ENCODE measurements around the gene IKZF3. TPM values are rescaled to one million over a fixed set of nuclear protein-coding genes. Genes with fewer than 3 reads are reported as not detected.

Gene IKZF3
- polyA plus RNA-seq, 1 donor from 2014 or later, result not detected

DNA sequence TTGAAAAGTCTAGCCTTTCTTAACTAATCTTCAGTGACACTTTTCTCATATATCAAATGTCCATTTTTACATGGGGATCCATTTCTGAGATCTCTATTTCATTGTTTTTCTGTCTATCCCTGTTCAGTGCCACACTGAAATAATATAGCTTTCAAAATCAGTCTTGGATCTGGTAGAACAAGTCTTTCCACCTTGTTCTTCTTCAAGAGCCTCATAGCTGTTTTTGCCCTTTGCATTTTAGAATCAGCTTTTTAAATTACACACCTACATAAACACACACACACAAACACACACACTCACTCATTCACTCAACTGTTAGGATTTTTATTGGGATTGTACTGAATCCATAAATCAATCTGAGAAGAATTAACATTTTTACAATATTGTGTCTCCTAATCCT is 35.1 kb upstream of the IKZF3 start:
- Histone ChIP-seq H3K9me2 (ENCODE audit: insufficient read depth, low read length) (no peaks in the 10 kb centered on the region), H3K4me3 (ENCODE audit: low read length) (no peak overlapping the region), H3K79me2 (replicated peaks; ENCODE audit: insufficient read depth, low read length) (no peaks in the 10 kb centered on the region), H3K36me3 (ENCODE audit: insufficient read depth, low read length) (no peaks in the 10 kb centered on the region), H3K4me2 (ENCODE audit: low read length) (no peak overlapping the region), H4K20me1 (ENCODE audit: insufficient read depth) (no peaks in the 10 kb centered on the region), H3K27me3 (ENCODE audit: insufficient read depth, low read depth, low read length) (no peaks in the 10 kb centered on the region), H3K9ac (ENCODE audit: low read length) (no peak overlapping the region), H3F3A (ENCODE audit: insufficient read depth, low read length, poor library complexity, severe bottlenecking) (no peaks in the 10 kb centered on the region), H3K9me3 (ENCODE audit: low read length) (no peaks in the 10 kb centered on the region), H3K27ac (ENCODE audit: low read length) (no peak overlapping the region), H2AFZ (ENCODE audit: low read depth, low read length) (no peak overlapping the region)
- TF ChIP-seq, protein P1, sequence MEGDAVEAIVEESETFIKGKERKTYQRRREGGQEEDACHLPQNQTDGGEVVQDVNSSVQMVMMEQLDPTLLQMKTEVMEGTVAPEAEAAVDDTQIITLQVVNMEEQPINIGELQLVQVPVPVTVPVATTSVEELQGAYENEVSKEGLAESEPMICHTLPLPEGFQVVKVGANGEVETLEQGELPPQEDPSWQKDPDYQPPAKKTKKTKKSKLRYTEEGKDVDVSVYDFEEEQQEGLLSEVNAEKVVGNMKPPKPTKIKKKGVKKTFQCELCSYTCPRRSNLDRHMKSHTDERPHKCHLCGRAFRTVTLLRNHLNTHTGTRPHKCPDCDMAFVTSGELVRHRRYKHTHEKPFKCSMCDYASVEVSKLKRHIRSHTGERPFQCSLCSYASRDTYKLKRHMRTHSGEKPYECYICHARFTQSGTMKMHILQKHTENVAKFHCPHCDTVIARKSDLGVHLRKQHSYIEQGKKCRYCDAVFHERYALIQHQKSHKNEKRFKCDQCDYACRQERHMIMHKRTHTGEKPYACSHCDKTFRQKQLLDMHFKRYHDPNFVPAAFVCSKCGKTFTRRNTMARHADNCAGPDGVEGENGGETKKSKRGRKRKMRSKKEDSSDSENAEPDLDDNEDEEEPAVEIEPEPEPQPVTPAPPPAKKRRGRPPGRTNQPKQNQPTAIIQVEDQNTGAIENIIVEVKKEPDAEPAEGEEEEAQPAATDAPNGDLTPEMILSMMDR (IDR thresholded peaks at IDR 0.05; ENCODE audit: poor library complexity, severe bottlenecking), result no peak
- no peak for TF ChIP-seq POLR2AphosphoS5 (IDR thresholded peaks at IDR 0.05)
- no peak for TF ChIP-seq RAD21 (conservative IDR thresholded peaks at IDR 0.05)
- TF ChIP-seq TAF1 (IDR thresholded peaks at IDR 0.05; ENCODE audit: low read depth), result no peak
- TF ChIP-seq EP300 (conservative IDR thresholded peaks at IDR 0.05; ENCODE audit: poor library complexity, severe bottlenecking), result no peak
- TF ChIP-seq MXI1 (conservative IDR thresholded peaks at IDR 0.05; ENCODE audit: poor library complexity, severe bottlenecking), result no peak
- TF ChIP-seq SMC3 (conservative IDR thresholded peaks at IDR 0.05; ENCODE audit: poor library complexity), result no peak
- no peak for TF ChIP-seq EZH2 (IDR thresholded peaks at IDR 0.05; ENCODE audit: borderline replicate concordance, insufficient read depth, low read length, poor library complexity, severe bottlenecking)
- TF ChIP-seq, protein P2, sequence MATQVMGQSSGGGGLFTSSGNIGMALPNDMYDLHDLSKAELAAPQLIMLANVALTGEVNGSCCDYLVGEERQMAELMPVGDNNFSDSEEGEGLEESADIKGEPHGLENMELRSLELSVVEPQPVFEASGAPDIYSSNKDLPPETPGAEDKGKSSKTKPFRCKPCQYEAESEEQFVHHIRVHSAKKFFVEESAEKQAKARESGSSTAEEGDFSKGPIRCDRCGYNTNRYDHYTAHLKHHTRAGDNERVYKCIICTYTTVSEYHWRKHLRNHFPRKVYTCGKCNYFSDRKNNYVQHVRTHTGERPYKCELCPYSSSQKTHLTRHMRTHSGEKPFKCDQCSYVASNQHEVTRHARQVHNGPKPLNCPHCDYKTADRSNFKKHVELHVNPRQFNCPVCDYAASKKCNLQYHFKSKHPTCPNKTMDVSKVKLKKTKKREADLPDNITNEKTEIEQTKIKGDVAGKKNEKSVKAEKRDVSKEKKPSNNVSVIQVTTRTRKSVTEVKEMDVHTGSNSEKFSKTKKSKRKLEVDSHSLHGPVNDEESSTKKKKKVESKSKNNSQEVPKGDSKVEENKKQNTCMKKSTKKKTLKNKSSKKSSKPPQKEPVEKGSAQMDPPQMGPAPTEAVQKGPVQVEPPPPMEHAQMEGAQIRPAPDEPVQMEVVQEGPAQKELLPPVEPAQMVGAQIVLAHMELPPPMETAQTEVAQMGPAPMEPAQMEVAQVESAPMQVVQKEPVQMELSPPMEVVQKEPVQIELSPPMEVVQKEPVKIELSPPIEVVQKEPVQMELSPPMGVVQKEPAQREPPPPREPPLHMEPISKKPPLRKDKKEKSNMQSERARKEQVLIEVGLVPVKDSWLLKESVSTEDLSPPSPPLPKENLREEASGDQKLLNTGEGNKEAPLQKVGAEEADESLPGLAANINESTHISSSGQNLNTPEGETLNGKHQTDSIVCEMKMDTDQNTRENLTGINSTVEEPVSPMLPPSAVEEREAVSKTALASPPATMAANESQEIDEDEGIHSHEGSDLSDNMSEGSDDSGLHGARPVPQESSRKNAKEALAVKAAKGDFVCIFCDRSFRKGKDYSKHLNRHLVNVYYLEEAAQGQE (IDR thresholded peaks at IDR 0.05; ENCODE audit: borderline replicate concordance), result no peak

DNA sequence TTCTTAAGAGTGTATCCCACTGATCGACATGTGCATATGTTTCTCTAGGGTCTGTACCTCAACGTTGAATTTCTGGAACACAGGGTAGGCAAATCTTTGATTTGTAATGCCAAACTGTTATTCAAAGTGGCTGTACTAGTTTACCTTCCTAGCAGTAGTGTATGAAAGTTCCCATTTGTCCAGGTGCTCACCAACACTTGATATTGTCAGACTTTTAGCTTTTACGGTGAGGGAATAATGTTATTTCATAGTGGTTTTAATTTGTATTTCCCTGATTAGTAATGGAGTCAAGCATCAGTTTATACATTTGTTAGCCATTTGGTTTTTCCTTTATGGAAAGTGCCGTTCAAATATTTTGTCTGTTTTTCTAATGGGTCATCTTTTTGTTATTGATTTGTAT is 34.0 kb upstream of the IKZF3 start:
- no peak overlapping the region for H3K9ac ChIP-seq (ENCODE audit: low read length)
- H3K27ac ChIP-seq (ENCODE audit: low read length), result no peak overlapping the region
- H3K27me3 ChIP-seq (ENCODE audit: insufficient read depth, low read depth, low read length), result no peaks in the 10 kb centered on the region
- no peak overlapping the region for H3K4me2 ChIP-seq (ENCODE audit: low read length)
- no peaks in the 10 kb centered on the region for H3K79me2 ChIP-seq (replicated peaks; ENCODE audit: insufficient read depth, low read length)
- no peak overlapping the region for H3K4me3 ChIP-seq (ENCODE audit: low read length)
- no peaks in the 10 kb centered on the region for H3F3A ChIP-seq (ENCODE audit: insufficient read depth, low read length, poor library complexity, severe bottlenecking)
- H3K36me3 ChIP-seq (ENCODE audit: insufficient read depth, low read length), result no peaks in the 10 kb centered on the region
- no peaks in the 10 kb centered on the region for H3K9me2 ChIP-seq (ENCODE audit: insufficient read depth, low read length)
- no peak overlapping the region for H2AFZ ChIP-seq (ENCODE audit: low read depth, low read length)
- no peaks in the 10 kb centered on the region for H3K9me3 ChIP-seq (ENCODE audit: low read length)
- TF ChIP-seq MXI1 (conservative IDR thresholded peaks at IDR 0.05; ENCODE audit: poor library complexity, severe bottlenecking) (no peak), SMC3 (conservative IDR thresholded peaks at IDR 0.05; ENCODE audit: poor library complexity) (no peak), EZH2 (IDR thresholded peaks at IDR 0.05; ENCODE audit: borderline replicate concordance, insufficient read depth, low read length, poor library complexity, severe bottlenecking) (no peak), TAF1 (IDR thresholded peaks at IDR 0.05; ENCODE audit: low read depth) (no peak)
- no peaks in the 10 kb centered on the region for H4K20me1 ChIP-seq (ENCODE audit: insufficient read depth)

All from neural cell (in vitro differentiated cells).